HFFc6 (cell line): ENCODE results near the gene MYO1D. TPM values are rescaled to one million over a fixed set of nuclear protein-coding genes. Genes with fewer than 3 reads are reported as not detected.

Experiments used
- DNase-seq: peaks from one replicate; pipeline ENCODE4 v3.0.0-alpha.2; 2018
- H3K27ac Mint-ChIP-seq: 2 replicates; pipeline ENCODE4 v1.8.0; 2020; ENCODE audit warnings: mild to moderate bottlenecking, mixed read lengths
- H3K27me3 Mint-ChIP-seq: 2 replicates; pipeline ENCODE4 v1.8.0; 2021; ENCODE audit warnings: mild to moderate bottlenecking, moderate library complexity, mixed read lengths; ENCODE audit not compliant: insufficient read depth
- H3K36me3 Mint-ChIP-seq: 2 replicates; pipeline ENCODE4 v1.8.0; 2021; ENCODE audit warnings: low read depth, mixed read lengths
- H3K4me1 Mint-ChIP-seq: 2 replicates; pipeline ENCODE4 v1.8.0; 2020; ENCODE audit warnings: low read depth, mixed read lengths
- H3K4me3 Mint-ChIP-seq: 2 replicates; pipeline ENCODE4 v1.8.0; 2020; ENCODE audit warnings: mild to moderate bottlenecking, moderate library complexity, mixed read lengths
- H3K9me3 Mint-ChIP-seq: 2 replicates; pipeline ENCODE4 v1.8.0; 2020; ENCODE audit warnings: mild to moderate bottlenecking, mixed read lengths
- total RNA-seq, 6 experiments: library from RNA; stranded (reverse); fragmentation: NEBNext Ultra II Directional; extraction: Animal tissue kit (Norgen Biotek cat#: 25700); gene quantifications; 2 replicates in 1 of 6; 3 replicates in 5 of 6; pipeline ENCODE4 v1.2.3, GENCODE V29; 2021
- TF ChIP-seq, protein P1 (sequence below): fragments of 200-600 bp; sonication (generic); IDR thresholded peaks from 2 replicates; pipeline ENCODE4 v1.5.0; 2021; ENCODE audit warnings: antibody characterized with exemption, mild to moderate bottlenecking

Gene MYO1D
- total RNA-seq, 6 experiments from 2014 or later = 3.8 to 28.8 (median 4.8) TPM

DNA sequence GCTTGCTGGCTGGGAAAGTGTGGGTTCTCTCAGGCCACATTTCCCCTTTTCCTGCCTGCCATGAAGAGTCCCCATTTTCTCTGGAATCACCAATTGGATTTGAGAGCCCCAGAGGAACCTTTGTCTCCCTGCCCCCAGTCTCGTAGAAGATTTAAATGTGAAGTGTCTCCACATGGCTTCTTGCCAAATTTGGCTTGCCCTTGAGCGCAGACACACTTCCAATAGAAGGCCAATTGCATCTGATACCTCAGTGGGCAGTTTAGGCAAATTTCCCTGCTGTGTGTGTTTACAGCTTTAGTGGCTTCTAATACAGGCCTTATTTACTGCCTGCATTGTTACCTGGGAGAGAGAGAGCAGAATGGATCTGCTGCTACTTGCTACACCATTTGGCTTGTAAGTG is 360.5 kb downstream of the MYO1D start:
- no peaks in the 10 kb centered on the region for H3K9me3 Mint-ChIP-seq
- peaks cover 10% of the 10 kb centered on the region for H3K27me3 Mint-ChIP-seq
- no peak overlapping the region for H3K27ac Mint-ChIP-seq
- TF ChIP-seq, protein P1, sequence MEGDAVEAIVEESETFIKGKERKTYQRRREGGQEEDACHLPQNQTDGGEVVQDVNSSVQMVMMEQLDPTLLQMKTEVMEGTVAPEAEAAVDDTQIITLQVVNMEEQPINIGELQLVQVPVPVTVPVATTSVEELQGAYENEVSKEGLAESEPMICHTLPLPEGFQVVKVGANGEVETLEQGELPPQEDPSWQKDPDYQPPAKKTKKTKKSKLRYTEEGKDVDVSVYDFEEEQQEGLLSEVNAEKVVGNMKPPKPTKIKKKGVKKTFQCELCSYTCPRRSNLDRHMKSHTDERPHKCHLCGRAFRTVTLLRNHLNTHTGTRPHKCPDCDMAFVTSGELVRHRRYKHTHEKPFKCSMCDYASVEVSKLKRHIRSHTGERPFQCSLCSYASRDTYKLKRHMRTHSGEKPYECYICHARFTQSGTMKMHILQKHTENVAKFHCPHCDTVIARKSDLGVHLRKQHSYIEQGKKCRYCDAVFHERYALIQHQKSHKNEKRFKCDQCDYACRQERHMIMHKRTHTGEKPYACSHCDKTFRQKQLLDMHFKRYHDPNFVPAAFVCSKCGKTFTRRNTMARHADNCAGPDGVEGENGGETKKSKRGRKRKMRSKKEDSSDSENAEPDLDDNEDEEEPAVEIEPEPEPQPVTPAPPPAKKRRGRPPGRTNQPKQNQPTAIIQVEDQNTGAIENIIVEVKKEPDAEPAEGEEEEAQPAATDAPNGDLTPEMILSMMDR = no peak
- no peak overlapping the region for H3K4me3 Mint-ChIP-seq
- H3K36me3 Mint-ChIP-seq = no peaks in the 10 kb centered on the region
- peaks cover 21% of the 10 kb centered on the region for H3K4me1 Mint-ChIP-seq
- no peak for DNase-seq

DNA sequence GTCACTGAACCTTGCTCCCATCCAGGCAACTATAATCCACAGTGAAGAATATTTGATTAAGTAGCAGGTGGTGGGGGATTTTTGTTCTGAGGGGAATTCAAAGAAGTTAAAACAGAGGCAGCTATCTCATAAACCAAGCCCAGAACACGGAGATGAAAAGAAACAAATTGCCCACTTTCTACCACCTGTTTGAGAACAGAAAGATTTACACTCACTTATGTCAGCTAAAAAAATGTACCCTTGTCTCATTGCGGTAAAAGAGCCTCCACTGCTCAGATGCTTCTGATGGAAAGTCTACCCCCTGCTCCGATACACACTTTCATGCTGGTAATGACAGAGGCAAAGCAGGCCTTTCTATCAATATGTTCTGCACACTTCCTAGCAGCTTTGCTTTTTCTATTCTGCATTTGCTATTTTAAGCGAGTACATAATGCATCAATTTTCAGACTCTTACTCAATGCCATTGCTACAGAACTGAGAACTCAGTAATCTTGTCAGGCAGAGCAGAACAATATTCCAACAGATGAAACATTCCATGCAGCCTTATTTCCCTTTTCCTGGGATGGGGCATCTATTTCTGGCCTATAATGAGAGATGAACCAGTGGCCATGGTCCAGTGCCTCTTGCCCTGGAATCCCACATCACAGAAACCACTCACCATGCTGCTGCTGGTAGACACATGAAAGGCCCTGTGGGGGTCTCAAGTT is 361.1 kb downstream of the MYO1D start:
- Mint-ChIP-seq H3K27me3 (peaks cover 10% of the 10 kb centered on the region), H3K4me1 (peaks cover 21% of the 10 kb centered on the region), H3K9me3 (no peaks in the 10 kb centered on the region), H3K4me3 (no peak overlapping the region), H3K36me3 (no peaks in the 10 kb centered on the region), H3K27ac (no peak overlapping the region)
- TF ChIP-seq, protein P1 = no peak
- no peak for DNase-seq

DNA sequence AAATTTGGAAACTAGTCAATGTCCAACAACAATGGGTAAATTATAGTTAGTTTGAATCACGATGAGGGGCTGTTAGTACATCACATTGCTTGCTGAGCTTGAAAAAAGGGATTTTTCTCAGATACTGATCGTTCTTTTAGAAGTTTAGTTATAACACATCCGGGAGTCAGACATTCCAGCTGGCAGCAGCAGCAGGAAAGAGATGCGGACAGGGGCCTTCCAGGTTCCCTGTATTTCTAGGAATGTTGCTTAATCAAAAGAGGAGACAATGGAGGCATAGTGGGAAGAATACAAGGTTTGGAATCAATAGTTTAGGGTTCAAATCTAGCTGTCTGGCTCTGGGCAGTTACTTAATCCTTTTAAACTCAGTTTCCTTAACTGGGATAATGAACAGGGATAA is 362.3 kb downstream of the MYO1D start:
- TF ChIP-seq, protein P1 = no peak
- Mint-ChIP-seq H3K27ac (no peak overlapping the region), H3K27me3 (peaks cover 11% of the 10 kb centered on the region), H3K9me3 (no peaks in the 10 kb centered on the region), H3K4me3 (no peak overlapping the region), H3K4me1 (peaks cover 11% of the 10 kb centered on the region), H3K36me3 (no peaks in the 10 kb centered on the region)
- DNase-seq = no peak

- peaks cover 7% of the 10 kb centered on the region; the same call in 1 of the 2 replicates for H3K4me1 Mint-ChIP-seq
- TF ChIP-seq, protein P1 = no peak
- DNase-seq = no peak
- no peak overlapping the region for H3K4me3 Mint-ChIP-seq
- H3K27me3 Mint-ChIP-seq = peaks cover 11% of the 10 kb centered on the region
- no peaks in the 10 kb centered on the region for H3K9me3 Mint-ChIP-seq
- H3K36me3 Mint-ChIP-seq = no peaks in the 10 kb centered on the region
- H3K27ac Mint-ChIP-seq = no peak overlapping the region
Observed at GRCh38 chr17:32513579-32513978, 363.3 kb downstream of the MYO1D start.

GRCh38 chr17:32512328-32512727 is 364.6 kb downstream of the MYO1D start:
- Mint-ChIP-seq H3K36me3 (no peaks in the 10 kb centered on the region), H3K27me3 (peaks cover 11% of the 10 kb centered on the region), H3K27ac (no peak overlapping the region), H3K4me1 (peaks cover 6% of the 10 kb centered on the region; the same call in 1 of the 2 replicates), H3K9me3 (no peaks in the 10 kb centered on the region), H3K4me3 (no peak overlapping the region)
- TF ChIP-seq, protein P1 = no peak
- DNase-seq = no peak
